ENCODE measurements around the gene SLC34A2.

Gene SLC34A2

DNA sequence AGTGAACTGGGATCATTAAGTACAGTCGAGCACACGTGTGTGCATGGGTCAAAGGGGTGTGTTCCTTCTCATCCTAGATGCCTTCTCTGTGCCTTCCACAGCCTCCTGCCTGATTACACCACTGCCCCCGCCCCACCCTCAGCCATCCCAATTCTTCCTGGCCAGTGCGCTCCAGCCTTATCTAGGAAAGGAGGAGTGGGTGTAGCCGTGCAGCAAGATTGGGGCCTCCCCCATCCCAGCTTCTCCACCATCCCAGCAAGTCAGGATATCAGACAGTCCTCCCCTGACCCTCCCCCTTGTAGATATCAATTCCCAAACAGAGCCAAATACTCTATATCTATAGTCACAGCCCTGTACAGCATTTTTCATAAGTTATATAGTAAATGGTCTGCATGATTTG, 22.3 kb downstream of the SLC34A2 start:
- H3K4me3 Mint-ChIP-seq = no peak overlapping the region
- ATAC-seq = no peak
- no peaks in the 10 kb centered on the region for H3K4me1 Mint-ChIP-seq
- no peak overlapping the region for H3K27ac Mint-ChIP-seq
- H3K36me3 Mint-ChIP-seq = no peaks in the 10 kb centered on the region
- no peaks in the 10 kb centered on the region for H3K9me3 Mint-ChIP-seq
- no peaks in the 10 kb centered on the region for H3K27me3 Mint-ChIP-seq

DNA sequence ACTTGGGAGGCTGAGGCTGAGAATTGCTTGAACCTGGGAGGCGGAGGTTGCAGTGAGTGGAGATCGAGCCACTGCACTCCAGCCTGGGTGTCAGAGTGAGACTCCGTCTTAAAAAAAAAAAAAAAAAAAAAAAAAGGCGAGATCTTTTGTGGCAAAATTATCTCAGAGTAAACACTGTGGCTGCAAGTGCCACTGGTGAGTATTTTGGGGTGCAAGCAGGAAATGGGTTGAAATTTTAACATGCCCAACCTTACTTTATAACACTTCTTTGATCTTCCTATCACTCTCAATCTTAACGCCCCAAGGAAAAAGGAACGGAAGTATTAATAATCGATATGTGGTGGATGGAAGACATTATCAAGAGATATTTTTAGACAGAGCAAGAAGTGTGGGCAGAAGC, 32.1 kb downstream of the SLC34A2 start:
- H3K27ac Mint-ChIP-seq = no peak overlapping the region
- H3K4me3 Mint-ChIP-seq = no peak overlapping the region
- no peak for ATAC-seq
- H3K36me3 Mint-ChIP-seq = peaks cover 6% of the 10 kb centered on the region
- H3K9me3 Mint-ChIP-seq = peaks cover 6% of the 10 kb centered on the region
- H3K27me3 Mint-ChIP-seq = no peaks in the 10 kb centered on the region
- H3K4me1 Mint-ChIP-seq = no peaks in the 10 kb centered on the region

DNA sequence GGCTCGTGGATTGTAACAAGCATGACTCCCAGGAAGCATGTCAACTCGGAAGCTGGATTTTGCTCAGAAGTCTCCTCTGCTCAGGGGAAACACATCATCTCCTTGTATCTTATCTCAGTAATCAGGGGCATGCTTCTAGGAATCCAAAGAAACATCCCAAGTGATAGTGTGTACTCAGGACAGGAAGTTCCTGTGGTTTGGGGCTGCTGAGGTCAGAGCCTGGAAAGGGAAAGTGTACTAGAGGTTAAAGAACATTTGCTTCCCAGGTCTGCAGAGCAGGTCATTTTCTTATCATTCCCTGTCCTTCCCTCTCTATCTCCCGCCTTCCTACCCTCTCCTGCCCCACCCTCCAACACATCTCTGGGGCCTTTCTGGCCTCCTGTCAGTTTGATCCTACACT, 38.8 kb downstream of the SLC34A2 start:
- peaks cover 6% of the 10 kb centered on the region for H3K36me3 Mint-ChIP-seq
- peaks cover 6% of the 10 kb centered on the region for H3K9me3 Mint-ChIP-seq
- no peak overlapping the region for H3K27ac Mint-ChIP-seq
- no peaks in the 10 kb centered on the region for H3K27me3 Mint-ChIP-seq
- H3K4me1 Mint-ChIP-seq = no peaks in the 10 kb centered on the region
- ATAC-seq = no peak
- H3K4me3 Mint-ChIP-seq = no peak overlapping the region

DNA sequence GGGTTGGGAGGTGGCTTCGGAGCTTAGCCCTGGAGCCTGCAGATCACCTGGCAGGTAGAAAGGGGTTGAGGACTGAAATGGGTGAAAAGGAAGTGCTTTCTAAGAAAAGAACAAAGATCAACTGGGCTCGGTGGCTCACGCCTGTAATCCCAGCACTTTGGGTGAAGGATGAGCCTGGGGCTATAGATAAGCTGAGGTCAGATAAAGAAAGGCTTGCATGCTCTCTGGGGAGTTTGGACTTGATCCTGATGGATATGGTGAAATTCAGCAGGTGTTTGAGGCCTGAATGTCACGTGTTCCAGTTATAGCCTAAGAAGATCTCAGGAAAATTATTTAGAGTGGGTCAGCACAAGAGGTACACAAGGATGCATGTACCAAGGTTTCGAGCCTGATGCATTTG, 40.8 kb downstream of the SLC34A2 start:
- peaks cover under 1% of the 10 kb centered on the region for H3K9me3 Mint-ChIP-seq
- no peak for ATAC-seq
- H3K27me3 Mint-ChIP-seq = no peaks in the 10 kb centered on the region
- no peak overlapping the region for H3K4me3 Mint-ChIP-seq
- H3K4me1 Mint-ChIP-seq = no peaks in the 10 kb centered on the region
- H3K36me3 Mint-ChIP-seq = peaks cover under 1% of the 10 kb centered on the region
- no peak overlapping the region for H3K27ac Mint-ChIP-seq

DNA sequence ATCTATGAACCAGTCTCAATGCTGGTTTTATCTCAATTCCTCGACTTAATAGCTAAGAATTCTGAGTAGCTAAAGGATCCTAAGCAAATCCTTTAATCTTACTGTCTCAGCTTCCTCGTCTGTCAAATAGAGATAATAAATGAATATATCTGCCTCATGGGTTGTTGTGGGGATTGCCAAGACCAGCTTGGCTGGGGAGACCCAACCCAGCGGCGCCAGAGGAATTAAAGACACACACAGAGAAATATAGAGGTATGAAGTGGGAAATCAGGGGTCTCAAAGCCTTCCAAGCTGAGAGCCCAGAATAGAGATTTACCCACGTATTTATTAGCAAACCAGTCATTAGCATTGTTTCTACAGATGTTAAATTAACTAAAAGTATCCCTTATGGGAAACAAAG, 41.9 kb downstream of the SLC34A2 start:
- Mint-ChIP-seq H3K27ac (no peak overlapping the region), H3K36me3 (no peaks in the 10 kb centered on the region), H3K4me1 (no peaks in the 10 kb centered on the region), H3K9me3 (no peaks in the 10 kb centered on the region), H3K4me3 (no peak overlapping the region), H3K27me3 (no peaks in the 10 kb centered on the region)
- ATAC-seq = no peak

DNA sequence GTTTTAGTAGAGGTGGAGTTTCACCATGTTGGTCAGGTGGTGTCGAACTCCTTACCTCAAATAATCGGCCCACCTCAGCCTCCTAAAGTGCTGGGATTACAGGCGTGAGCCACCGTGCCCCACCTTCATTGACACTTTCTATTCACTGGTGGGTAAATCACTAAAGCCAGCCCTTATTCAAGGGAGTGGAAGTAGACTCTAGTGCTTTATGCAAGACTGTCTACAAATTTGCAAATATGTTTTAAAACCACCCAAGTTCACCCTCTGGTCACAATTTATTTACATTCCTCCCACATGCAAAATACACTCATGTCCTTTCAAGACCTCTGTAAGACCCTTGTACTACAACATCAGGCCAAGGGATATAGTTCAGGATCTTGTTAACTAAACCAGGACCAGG, 45.0 kb downstream of the SLC34A2 start:
- H3K4me1 Mint-ChIP-seq = no peaks in the 10 kb centered on the region
- no peaks in the 10 kb centered on the region for H3K27me3 Mint-ChIP-seq
- no peak overlapping the region for H3K4me3 Mint-ChIP-seq

DNA sequence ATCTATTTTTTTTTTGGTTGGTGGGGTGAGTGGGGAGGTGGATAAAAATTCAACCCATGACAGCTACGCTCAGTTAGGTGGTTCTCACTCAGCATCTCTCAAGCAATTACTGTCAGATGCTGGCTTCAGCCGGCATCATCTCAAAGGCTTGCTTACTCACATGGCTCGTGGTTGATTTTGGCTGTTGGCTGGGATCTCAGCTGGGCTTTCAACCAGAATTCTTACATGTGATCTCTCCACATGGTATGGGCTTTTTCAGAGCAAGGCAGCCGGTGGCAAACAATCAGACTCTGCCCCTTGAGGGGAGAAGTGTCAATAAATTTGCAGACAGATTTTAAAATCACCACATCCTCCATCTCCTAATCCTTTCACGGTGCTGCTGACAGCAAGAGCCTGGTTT, 47.2 kb downstream of the SLC34A2 start:
- no peak overlapping the region for H3K27ac Mint-ChIP-seq
- ATAC-seq = no peak

More for the DNA sequence above, 45.0 kb downstream of the SLC34A2 start:
- H3K36me3 Mint-ChIP-seq = no peaks in the 10 kb centered on the region
- H3K9me3 Mint-ChIP-seq = no peaks in the 10 kb centered on the region
- no peak overlapping the region for H3K27ac Mint-ChIP-seq
- no peak for ATAC-seq

DNA sequence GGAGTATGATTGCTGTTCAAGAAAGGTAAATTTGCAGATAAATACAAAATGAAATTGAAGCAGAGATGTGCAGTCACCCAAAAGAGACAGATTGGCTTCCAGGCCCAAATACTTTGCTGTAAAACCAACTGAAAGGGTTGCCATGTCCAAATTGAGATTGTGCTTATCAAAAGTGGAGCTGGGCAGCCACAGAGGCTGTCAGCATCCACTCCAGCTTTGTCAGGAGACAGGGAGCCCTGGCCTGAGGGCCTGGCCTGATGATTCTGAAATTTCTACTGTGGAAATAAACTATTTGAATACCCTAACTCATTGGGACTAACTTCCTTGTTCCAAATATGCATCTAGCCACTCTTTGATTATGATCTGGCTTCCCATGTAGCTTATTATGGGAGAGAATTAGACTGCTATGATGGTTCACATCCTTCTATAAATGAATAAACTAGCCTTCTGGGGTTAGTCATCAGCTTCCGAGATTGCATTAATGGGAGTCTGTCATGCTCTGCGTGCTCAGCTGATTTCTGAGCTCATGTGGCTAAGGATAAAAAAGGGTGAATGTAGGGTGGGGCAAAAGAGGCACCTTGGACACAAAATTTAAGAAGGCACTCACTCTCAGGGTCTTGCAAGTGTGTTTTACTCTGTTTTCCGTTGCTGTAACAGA, 48.2 kb downstream of the SLC34A2 start:
- Mint-ChIP-seq H3K27me3 (no peaks in the 10 kb centered on the region), H3K27ac (no peak overlapping the region), H3K4me1 (no peaks in the 10 kb centered on the region), H3K4me3 (no peak overlapping the region), H3K9me3 (peaks cover 3% of the 10 kb centered on the region), H3K36me3 (no peaks in the 10 kb centered on the region)
- ATAC-seq = no peak

More for the DNA sequence above, 47.2 kb downstream of the SLC34A2 start:
- no peaks in the 10 kb centered on the region for H3K27me3 Mint-ChIP-seq
- H3K4me1 Mint-ChIP-seq = no peaks in the 10 kb centered on the region
- H3K4me3 Mint-ChIP-seq = no peak overlapping the region
- no peaks in the 10 kb centered on the region for H3K36me3 Mint-ChIP-seq
- H3K9me3 Mint-ChIP-seq = no peaks in the 10 kb centered on the region

DNA sequence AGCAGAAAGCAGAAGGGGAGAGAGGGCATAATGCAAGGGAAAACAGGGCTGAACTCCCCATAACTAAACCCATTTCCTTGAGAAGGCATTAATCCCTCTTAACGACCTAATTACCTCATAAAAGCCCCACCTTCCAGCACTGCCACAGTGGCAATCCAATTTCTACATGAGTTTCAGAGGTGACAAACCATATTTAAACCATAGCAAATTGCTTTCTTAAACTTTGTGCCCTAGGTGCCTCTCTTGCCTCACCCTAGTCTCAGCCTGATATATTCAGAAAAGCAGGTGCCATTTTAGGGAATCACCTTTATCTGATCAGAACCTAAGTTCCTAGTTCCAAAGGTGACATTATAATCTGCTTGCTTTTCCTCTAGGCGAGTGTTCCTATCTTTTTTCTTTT, 48.9 kb downstream of the SLC34A2 start:
- H3K4me1 Mint-ChIP-seq = no peaks in the 10 kb centered on the region
- H3K27ac Mint-ChIP-seq = no peak overlapping the region
- H3K36me3 Mint-ChIP-seq = peaks cover 5% of the 10 kb centered on the region
- no peaks in the 10 kb centered on the region for H3K27me3 Mint-ChIP-seq
- H3K4me3 Mint-ChIP-seq = no peak overlapping the region
- H3K9me3 Mint-ChIP-seq = peaks cover 6% of the 10 kb centered on the region
- ATAC-seq = no peak

DNA sequence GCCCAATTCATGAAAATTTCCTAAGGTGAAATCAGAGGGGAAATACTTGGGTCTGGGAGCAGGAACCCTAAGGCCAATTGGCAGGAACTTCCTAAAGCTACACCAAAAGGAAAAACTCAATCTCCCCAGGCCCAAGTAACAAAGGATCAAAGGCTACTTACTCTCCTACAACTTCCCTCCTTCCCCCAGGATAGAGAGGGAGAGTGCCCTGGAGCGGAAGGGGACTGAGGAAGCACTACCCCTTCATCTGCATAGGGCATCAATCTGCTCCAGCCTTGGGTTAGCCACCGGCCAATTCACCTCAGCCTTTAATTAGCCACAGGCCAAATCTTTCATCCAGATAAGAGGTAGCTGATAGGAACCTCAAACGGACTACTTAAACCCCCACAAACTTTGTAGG, 55.0 kb downstream of the SLC34A2 start:
- Mint-ChIP-seq H3K9me3 (peaks cover 6% of the 10 kb centered on the region), H3K36me3 (peaks cover 13% of the 10 kb centered on the region)

DNA sequence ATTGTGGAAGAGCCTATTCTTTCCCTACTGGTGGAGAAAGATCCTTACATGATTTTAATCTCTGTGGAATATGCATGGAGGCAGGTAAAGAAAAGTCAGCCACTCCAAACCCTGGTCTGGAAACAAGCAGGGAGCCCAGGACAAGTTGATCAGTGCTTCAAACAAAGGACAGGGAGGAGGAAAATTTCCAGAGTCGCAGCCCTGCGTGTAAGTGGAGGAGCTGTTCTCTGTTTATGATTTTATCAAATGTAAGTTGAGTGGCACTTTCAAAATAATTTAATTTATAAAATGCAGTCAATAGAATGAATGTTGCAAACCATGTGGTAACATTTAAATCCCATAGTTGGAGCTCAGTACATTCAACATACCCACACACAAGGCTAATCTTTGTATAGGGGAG, 57.0 kb downstream of the SLC34A2 start:
- no peak for ATAC-seq
- no peak overlapping the region for H3K4me3 Mint-ChIP-seq
- H3K36me3 Mint-ChIP-seq = peaks cover 13% of the 10 kb centered on the region
- H3K27ac Mint-ChIP-seq = no peak overlapping the region
- H3K9me3 Mint-ChIP-seq = peaks cover 6% of the 10 kb centered on the region
- no peaks in the 10 kb centered on the region for H3K27me3 Mint-ChIP-seq
- H3K4me1 Mint-ChIP-seq = no peaks in the 10 kb centered on the region

More for the DNA sequence above, 55.0 kb downstream of the SLC34A2 start:
- Mint-ChIP-seq H3K27me3 (no peaks in the 10 kb centered on the region), H3K4me3 (no peak overlapping the region), H3K4me1 (no peaks in the 10 kb centered on the region), H3K27ac (no peak overlapping the region)
- no peak for ATAC-seq

DNA sequence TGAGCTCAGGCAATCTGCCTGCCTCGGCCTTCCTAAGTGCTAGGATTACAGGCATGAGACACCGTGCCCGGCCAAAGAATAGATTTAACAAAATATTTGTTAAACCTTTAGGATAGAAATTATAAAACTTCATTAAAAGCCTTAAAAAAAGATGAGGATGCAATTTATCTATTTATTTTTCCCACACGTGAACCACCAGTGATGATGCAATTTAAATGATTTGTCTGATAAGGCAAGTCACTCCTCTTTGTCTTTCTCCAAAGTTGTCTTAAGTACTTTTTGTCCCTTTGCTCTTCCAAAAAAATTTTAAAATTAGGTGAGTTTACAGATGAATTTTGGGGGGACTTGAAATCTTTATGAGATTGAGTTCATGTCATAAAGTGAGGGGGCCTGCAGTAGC, 58.2 kb downstream of the SLC34A2 start:
- peaks cover 4% of the 10 kb centered on the region for H3K9me3 Mint-ChIP-seq
- H3K27me3 Mint-ChIP-seq = no peaks in the 10 kb centered on the region

DNA sequence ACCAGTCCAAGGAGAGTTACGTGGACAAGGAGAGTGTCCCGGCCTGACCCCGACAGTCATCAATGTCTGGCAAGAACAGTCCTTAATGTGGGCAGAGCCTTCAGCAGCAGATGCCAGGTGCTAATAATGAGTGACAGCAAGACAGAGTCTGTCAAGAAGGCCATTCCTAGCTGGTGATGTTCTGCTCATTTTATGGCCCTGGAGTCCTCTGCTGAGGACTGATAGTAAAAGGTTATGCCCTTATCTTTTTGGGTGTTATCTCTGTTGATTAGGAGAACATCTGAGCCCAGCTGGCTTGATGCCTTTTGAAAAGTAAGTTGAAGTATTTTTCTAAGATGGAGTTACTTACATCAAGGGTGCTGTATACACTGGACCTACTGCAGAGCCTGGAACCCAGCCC, 67.3 kb downstream of the SLC34A2 start:
- H3K27me3 Mint-ChIP-seq = no peaks in the 10 kb centered on the region
- no peak overlapping the region for H3K4me3 Mint-ChIP-seq
- H3K27ac Mint-ChIP-seq = no peak overlapping the region

More for the DNA sequence above, 58.2 kb downstream of the SLC34A2 start:
- H3K4me1 Mint-ChIP-seq = no peaks in the 10 kb centered on the region
- ATAC-seq = no peak
- H3K36me3 Mint-ChIP-seq = peaks cover 13% of the 10 kb centered on the region
- no peak overlapping the region for H3K27ac Mint-ChIP-seq
- H3K4me3 Mint-ChIP-seq = no peak overlapping the region

DNA sequence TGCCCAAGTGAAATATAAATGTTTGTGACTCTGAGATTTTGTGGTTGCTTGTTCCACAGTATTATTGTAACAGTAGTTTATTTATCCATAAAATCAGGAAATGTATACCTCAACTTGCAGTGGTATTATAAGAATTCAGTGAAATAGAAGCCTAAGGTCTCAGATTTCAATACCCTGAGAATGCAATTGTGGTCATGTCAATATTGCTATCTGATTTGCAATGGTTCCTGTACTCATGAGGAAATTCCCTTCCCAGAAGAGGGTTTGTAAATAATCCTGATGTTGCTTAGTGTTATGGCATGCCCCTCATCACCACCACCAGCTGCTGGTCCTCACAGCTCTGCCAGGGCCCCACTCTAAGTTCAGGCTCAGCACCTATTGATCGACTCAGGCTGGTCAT, 67.8 kb downstream of the SLC34A2 start:
- no peak overlapping the region for H3K4me3 Mint-ChIP-seq
- H3K27ac Mint-ChIP-seq = no peak overlapping the region
- ATAC-seq = no peak
- H3K27me3 Mint-ChIP-seq = no peaks in the 10 kb centered on the region
- H3K4me1 Mint-ChIP-seq = peaks cover 13% of the 10 kb centered on the region
- H3K9me3 Mint-ChIP-seq = peaks cover 2% of the 10 kb centered on the region
- peaks cover 10% of the 10 kb centered on the region for H3K36me3 Mint-ChIP-seq

More for the DNA sequence above, 67.3 kb downstream of the SLC34A2 start:
- ATAC-seq = no peak
- Mint-ChIP-seq H3K4me1 (peaks cover 9% of the 10 kb centered on the region), H3K9me3 (no peaks in the 10 kb centered on the region), H3K36me3 (peaks cover 10% of the 10 kb centered on the region)

DNA sequence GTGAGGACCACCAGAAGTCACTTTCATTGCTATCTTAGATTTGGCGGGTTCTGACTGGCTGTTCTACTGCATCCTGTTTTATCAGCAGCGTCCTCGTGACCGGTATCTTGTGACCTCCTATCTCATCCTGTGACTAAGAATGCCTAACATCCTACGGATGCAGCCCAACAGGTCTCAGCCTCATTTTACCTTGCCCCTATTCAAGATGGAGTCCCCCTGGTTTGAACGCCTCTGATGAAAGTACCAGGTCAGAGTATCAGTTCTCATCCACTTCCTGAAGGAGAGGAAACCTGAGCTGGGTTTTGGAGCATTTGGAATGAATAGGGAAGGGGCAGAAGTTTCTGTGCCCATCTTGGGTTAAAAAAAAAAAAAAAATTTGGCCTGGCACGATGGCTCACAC, 70.2 kb downstream of the SLC34A2 start:
- Mint-ChIP-seq H3K4me3 (no peak overlapping the region), H3K27me3 (no peaks in the 10 kb centered on the region), H3K27ac (no peak overlapping the region), H3K36me3 (peaks cover 16% of the 10 kb centered on the region), H3K9me3 (peaks cover 3% of the 10 kb centered on the region), H3K4me1 (peaks cover 37% of the 10 kb centered on the region)
- no peak for ATAC-seq

DNA sequence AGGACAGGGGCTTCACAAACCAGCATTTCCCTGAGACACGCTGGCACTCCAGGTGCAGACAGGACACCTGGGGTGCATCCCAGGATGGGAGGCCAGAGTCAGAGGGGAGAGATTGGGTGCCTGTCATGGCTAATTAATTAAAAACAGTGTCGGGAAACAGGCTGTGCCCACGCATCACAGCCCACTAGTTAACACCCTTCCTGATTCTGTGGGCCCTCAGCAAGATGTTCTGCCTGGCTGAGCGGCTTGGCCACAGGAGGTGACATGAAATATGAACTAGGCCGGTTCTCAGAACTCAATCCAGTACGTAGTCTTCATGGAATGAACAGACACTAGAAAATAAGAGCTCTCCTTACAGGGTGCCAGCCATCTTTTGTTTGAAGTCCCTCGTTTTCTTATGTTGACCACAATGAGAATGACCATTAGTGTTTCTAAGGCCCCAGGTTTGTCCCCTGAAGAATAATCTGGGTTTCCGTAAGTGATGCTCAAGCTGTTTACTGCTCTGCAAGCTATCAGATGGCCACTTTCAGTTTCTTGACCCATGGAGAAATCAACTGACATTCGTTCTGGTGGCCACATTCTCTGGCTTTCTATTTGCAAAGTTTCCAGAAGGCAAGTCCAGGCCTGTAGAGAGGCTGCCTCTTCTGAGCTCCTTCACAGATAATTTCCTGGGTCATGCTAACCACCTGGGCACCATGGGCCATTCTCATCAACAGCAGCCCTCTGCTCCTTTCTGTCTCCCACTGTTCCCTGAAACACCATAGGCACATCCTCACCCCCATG, 72.3 kb downstream of the SLC34A2 start:
- ATAC-seq = peak; percentile 69
- Mint-ChIP-seq H3K9me3 (peaks cover 3% of the 10 kb centered on the region), H3K27me3 (no peaks in the 10 kb centered on the region), H3K4me1 (peaks cover 37% of the 10 kb centered on the region), H3K36me3 (peaks cover 16% of the 10 kb centered on the region), H3K27ac (peak overlapping the region; percentile 59), H3K4me3 (no peak overlapping the region)

Measured in stimulated activated memory B cell treated with anti-CD40 and anti-IgM and Interleukin-4, amounts not matched to agents 10 μg/mL and 1 μg/mL and 100 μg/mL, for 72 hours (primary cell).